ENCODE measurements around the gene HOXA3. TPM values are rescaled to one million over a fixed set of nuclear protein-coding genes. Genes with fewer than 3 reads are reported as not detected.
A peak's percentile ranks its signal among the peaks of the same experiment; 100 is the strongest.

HOXA3 gene
- total and polyA plus RNA-seq, 4 donors, result 1.9 to 10.7 (median 6.3) TPM

- peaks cover 0 to 2% (median 0%) of the 10 kb centered on the region in 4 donors for H3K9me3 ChIP-seq (ENCODE audit: control insufficient read depth in 4 of 4, insufficient read depth in 3 of 4, low read length in 3 of 4)
- H3K4me3 ChIP-seq, result peak overlapping the region; percentile 33
- peak overlapping the region in 1 of 2 donors; percentile 75 for H3K27ac ChIP-seq (ENCODE audit: low read depth in 1 of 2, low read length in 1 of 2)
- peaks cover 0 to 55% (median 1%) of the 10 kb centered on the region in 5 donors for H3K4me1 ChIP-seq (ENCODE audit: control insufficient read depth in 5 of 5, insufficient read depth in 5 of 5, low read length in 5 of 5)
- no peak for TF ChIP-seq CTCF (IDR thresholded peaks at IDR 0.05; ENCODE audit: control extremely low read depth, extremely low read depth)
- DNase-seq (peak; percentile 71 to 88 (median 84)), ATAC-seq (ENCODE audit: insufficient read depth, low FRiP score) (no peak)
- peak overlapping the region in 1 of 2 donors; percentile 100 for H3K9ac ChIP-seq (ENCODE audit: insufficient read depth in 1 of 2, low read length in 2 of 2)
- 34 to 55% methylated on average over 19 of the region's 19 CpGs for WGBS, 2 donors
- peaks cover 0 to 43% (median 5%) of the 10 kb centered on the region in 3 donors for H3K27me3 ChIP-seq (ENCODE audit: control insufficient read depth in 3 of 3, insufficient read depth in 3 of 3, low read length in 2 of 3)
- H3K36me3 ChIP-seq (ENCODE audit: control insufficient read depth in 4 of 4, insufficient read depth in 4 of 4, low read length in 4 of 4), result peaks cover 0 to 45% (median 1%) of the 10 kb centered on the region in 4 donors
These were observed 34.4 kb downstream of the HOXA3 start for GRCh38 chr7:27117887-27118491.

- peaks cover 0 to 2% (median 0%) of the 10 kb centered on the region in 4 donors for H3K9me3 ChIP-seq (ENCODE audit: control insufficient read depth in 4 of 4, insufficient read depth in 3 of 4, low read length in 3 of 4)
- 36 to 68% methylated on average over 12 of the region's 12 CpGs for WGBS, 2 donors
- H3K9ac ChIP-seq (ENCODE audit: insufficient read depth in 1 of 2, low read length in 2 of 2), result peak overlapping the region; percentile 18 to 100
- TF ChIP-seq CTCF (IDR thresholded peaks at IDR 0.05; ENCODE audit: control extremely low read depth, extremely low read depth), result no peak
- no peak for ATAC-seq (ENCODE audit: insufficient read depth, low FRiP score)
- H3K27me3 ChIP-seq (ENCODE audit: control insufficient read depth in 3 of 3, insufficient read depth in 3 of 3, low read length in 2 of 3), result peaks cover 0 to 39% (median 5%) of the 10 kb centered on the region in 3 donors
- H3K4me3 ChIP-seq, result peak overlapping the region; percentile 33
- DNase-seq, result peak in 1 of 3 donors; percentile 56
- peaks cover 0 to 47% (median 1%) of the 10 kb centered on the region in 5 donors for H3K4me1 ChIP-seq (ENCODE audit: control insufficient read depth in 5 of 5, insufficient read depth in 5 of 5, low read length in 5 of 5)
- H3K36me3 ChIP-seq (ENCODE audit: control insufficient read depth in 4 of 4, insufficient read depth in 4 of 4, low read length in 4 of 4), result peaks cover 0 to 47% (median 1%) of the 10 kb centered on the region in 4 donors
- H3K27ac ChIP-seq (ENCODE audit: low read depth in 1 of 2, low read length in 1 of 2), result peak overlapping the region in 1 of 2 donors; percentile 75
These were observed 35.2 kb downstream of the HOXA3 start for GRCh38 chr7:27116962-27117886.

- no peak for ATAC-seq (ENCODE audit: insufficient read depth, low FRiP score)
- TF ChIP-seq CTCF (IDR thresholded peaks at IDR 0.05; ENCODE audit: control extremely low read depth, extremely low read depth), result no peak
- peaks cover 0 to 38% (median 5%) of the 10 kb centered on the region in 3 donors for H3K27me3 ChIP-seq (ENCODE audit: control insufficient read depth in 3 of 3, insufficient read depth in 3 of 3, low read length in 2 of 3)
- WGBS, 2 donors, result 40 to 66% methylated on average over 20 of the region's 20 CpGs
- peaks cover 0 to 44% (median 1%) of the 10 kb centered on the region in 4 donors for H3K36me3 ChIP-seq (ENCODE audit: control insufficient read depth in 4 of 4, insufficient read depth in 4 of 4, low read length in 4 of 4)
- H3K9me3 ChIP-seq (ENCODE audit: control insufficient read depth in 4 of 4, insufficient read depth in 3 of 4, low read length in 3 of 4), result no peaks in the 10 kb centered on the region
- H3K4me1 ChIP-seq (ENCODE audit: control insufficient read depth in 5 of 5, insufficient read depth in 5 of 5, low read length in 5 of 5), result peaks cover 0 to 42% (median 1%) of the 10 kb centered on the region in 5 donors
- H3K27ac ChIP-seq (ENCODE audit: low read depth in 1 of 2, low read length in 1 of 2), result peak overlapping the region in 1 of 2 donors; percentile 89
- H3K9ac ChIP-seq (ENCODE audit: insufficient read depth in 1 of 2, low read length in 2 of 2), result peak overlapping the region; percentile 18 to 100
- peak overlapping the region; percentile 46 for H3K4me3 ChIP-seq
- peak; percentile 49 to 76 (median 68) for DNase-seq
These were observed 36.1 kb downstream of the HOXA3 start for GRCh38 chr7:27116031-27116961.

All from lung (tissue), 12 donors.